Measurements from ENCODE around the gene RAET1G.

- TF ChIP-seq, protein P1, sequence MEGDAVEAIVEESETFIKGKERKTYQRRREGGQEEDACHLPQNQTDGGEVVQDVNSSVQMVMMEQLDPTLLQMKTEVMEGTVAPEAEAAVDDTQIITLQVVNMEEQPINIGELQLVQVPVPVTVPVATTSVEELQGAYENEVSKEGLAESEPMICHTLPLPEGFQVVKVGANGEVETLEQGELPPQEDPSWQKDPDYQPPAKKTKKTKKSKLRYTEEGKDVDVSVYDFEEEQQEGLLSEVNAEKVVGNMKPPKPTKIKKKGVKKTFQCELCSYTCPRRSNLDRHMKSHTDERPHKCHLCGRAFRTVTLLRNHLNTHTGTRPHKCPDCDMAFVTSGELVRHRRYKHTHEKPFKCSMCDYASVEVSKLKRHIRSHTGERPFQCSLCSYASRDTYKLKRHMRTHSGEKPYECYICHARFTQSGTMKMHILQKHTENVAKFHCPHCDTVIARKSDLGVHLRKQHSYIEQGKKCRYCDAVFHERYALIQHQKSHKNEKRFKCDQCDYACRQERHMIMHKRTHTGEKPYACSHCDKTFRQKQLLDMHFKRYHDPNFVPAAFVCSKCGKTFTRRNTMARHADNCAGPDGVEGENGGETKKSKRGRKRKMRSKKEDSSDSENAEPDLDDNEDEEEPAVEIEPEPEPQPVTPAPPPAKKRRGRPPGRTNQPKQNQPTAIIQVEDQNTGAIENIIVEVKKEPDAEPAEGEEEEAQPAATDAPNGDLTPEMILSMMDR (IDR thresholded peaks at IDR 0.05): no peak
- TF ChIP-seq POLR2A (IDR thresholded peaks at IDR 0.05): no peak
These were observed 536 bp upstream of the RAET1G start for GRCh38 chr6:149923327-149923986.
